GM23248 (cell line): ENCODE results near the gene SMC4.

Experiments
- EZH2 ChIP-seq: fragments of 200-600 bp; sonication (generic); IDR thresholded peaks from 2 replicates; pipeline ENCODE4 v1.6.1; 2018; ENCODE audit warnings: antibody characterized with exemption, mild to moderate bottlenecking; ENCODE audit not compliant: insufficient read depth, poor library complexity, severe bottlenecking
- EZH2phosphoT487 ChIP-seq: fragments of 200-600 bp; sonication (generic); IDR thresholded peaks from 2 replicates; pipeline ENCODE4 v1.6.1; 2018; ENCODE audit warnings: antibody characterized with exemption, moderate library complexity, mild to moderate bottlenecking, low read depth; ENCODE audit not compliant: insufficient read depth

DNA sequence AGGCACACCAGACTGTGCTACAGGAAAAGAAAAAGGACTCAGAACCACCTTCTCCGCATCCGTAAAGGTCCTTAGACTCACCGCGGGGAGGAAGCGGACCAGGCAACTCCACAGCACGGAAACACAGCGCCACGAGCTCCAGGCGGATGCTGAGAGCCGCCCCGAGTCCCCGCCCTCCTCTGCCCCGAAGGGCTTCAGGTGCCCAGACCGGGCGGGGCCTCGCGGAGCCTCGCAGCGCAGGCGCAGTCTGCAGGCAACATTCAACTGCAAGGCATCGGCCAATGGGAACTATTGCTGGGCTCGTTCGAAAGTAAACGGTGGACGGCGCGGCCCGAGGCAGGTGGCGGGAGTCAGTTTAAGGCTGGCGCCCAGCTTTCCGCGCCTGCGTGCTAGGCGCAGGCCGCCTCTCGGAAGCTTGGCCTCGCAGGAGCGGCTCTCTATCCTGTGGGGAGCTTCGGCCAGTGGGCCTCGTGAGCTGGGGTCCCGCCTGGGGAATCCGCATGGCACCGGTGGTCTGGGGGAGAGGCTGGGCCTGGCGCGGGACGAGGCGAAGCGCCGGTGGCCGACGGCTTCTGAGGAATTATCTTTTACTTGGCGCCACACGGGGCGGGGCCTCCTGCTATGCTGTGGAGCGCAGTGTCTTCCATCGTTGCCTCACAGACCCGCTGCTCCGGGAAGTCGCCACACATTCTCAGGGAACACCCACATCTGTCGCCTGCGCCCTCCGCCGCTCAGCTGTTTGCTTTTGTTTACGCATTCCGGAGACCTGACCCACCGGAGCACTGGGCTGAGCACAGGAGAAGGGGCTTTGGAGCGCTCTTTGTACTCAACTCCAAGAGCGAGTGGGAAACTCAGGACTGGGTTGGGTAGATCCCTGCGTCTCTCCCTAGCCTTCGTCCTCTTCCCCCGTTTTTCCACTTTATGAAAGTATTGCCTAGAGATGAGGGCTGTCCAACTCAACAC is 50.5 kb downstream of the SMC4 start, which contains the start of gene TRIM59:
- TF ChIP-seq EZH2 (no peak), EZH2phosphoT487 (no peak)
